Fibroblast of mammary gland (primary cell): Measurements from ENCODE around the gene ITGA1.
"Not testable (repeated sequence)": the region's sequence is repeated elsewhere in the genome, so short reads cannot be mapped to it uniquely, and the experiment has no call there.

Experiments
- DNase-seq: peaks from one replicate; pipeline ENCODE4 v3.0.0-alpha.2; 2010; ENCODE audit warnings: low read depth
- H3K4me3 ChIP-seq: 2 replicates; pipeline ENCODE4 v1.5.1; 2011; ENCODE audit warnings: low read depth, mild to moderate bottlenecking, low read length, moderate library complexity; ENCODE audit not compliant: control insufficient read depth
- CTCF ChIP-seq: conservative IDR thresholded peaks from 2 replicates; pipeline ENCODE4 v1.5.1; 2011; ENCODE audit warnings: low read depth, low read length, inconsistent platforms; ENCODE audit not compliant: control insufficient read depth, insufficient read depth

Gene ITGA1

GRCh38 chr5:52956915-52957747, 169.4 kb downstream of the ITGA1 start:
- no peak overlapping the region for H3K4me3 ChIP-seq
- no peak for TF ChIP-seq CTCF
- DNase-seq: no peak

- TF ChIP-seq CTCF: no peak
- H3K4me3 ChIP-seq: no peak overlapping the region
- no peak for DNase-seq
Measured at GRCh38 chr5:52961274-52961681, 173.6 kb downstream of the ITGA1 start.

- no peak for DNase-seq
- no peak for TF ChIP-seq CTCF
- H3K4me3 ChIP-seq: no peak overlapping the region
Measured at GRCh38 chr5:52963636-52964035, 175.9 kb downstream of the ITGA1 start.

- H3K4me3 ChIP-seq: no peak overlapping the region
- peak; percentile 12 for TF ChIP-seq CTCF
- DNase-seq: no peak
Measured at GRCh38 chr5:52964138-52964537, 176.4 kb downstream of the ITGA1 start.

GRCh38 chr5:52976157-52976556, 188.4 kb downstream of the ITGA1 start:
- DNase-seq, H3K4me3 ChIP-seq: not testable (repeated sequence)

- no peak for TF ChIP-seq CTCF
- DNase-seq: no peak
- no peak overlapping the region for H3K4me3 ChIP-seq
Measured at GRCh38 chr5:52977264-52977897, 189.7 kb downstream of the ITGA1 start.

GRCh38 chr5:52981507-52981906, 193.8 kb downstream of the ITGA1 start:
- TF ChIP-seq CTCF: no peak
- no peak overlapping the region for H3K4me3 ChIP-seq
- DNase-seq: peak; percentile 40
